HG03025 (cell line): ENCODE data around the gene CLINT1.
"Not testable (repeated sequence)": the region's sequence is repeated elsewhere in the genome, so short reads cannot be mapped to it uniquely, and the experiment has no call there.

Experiments used
- ATAC-seq: cut with Tn5 transposase; IDR thresholded peaks from one replicate; pipeline ENCODE4 v1.9.1; 2021; ENCODE audit warnings: mild to moderate bottlenecking, moderate library complexity; ENCODE audit not compliant: unreplicated experiment, low FRiP score

Gene CLINT1

DNA sequence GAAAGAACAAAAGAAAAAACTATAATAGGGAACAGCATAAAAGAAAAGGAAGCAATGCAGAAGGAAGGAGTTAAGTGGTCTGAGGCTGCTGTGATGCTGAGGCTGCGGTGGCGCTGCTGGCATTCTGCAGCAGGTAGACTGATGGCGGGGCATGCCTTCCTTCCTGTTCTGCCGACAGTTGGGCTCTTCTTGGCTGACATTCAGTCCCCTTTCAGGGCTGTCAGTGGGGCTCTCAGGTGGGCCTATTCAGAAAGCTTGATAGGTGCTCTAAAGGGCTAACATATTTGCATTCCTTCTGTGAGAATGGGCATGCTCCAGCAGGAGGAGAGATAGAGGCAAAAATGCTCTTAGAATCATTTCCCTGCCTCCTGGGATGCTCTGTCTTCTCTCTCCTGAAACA is 5.1 kb upstream of the CLINT1 start:
- no peak for ATAC-seq

DNA sequence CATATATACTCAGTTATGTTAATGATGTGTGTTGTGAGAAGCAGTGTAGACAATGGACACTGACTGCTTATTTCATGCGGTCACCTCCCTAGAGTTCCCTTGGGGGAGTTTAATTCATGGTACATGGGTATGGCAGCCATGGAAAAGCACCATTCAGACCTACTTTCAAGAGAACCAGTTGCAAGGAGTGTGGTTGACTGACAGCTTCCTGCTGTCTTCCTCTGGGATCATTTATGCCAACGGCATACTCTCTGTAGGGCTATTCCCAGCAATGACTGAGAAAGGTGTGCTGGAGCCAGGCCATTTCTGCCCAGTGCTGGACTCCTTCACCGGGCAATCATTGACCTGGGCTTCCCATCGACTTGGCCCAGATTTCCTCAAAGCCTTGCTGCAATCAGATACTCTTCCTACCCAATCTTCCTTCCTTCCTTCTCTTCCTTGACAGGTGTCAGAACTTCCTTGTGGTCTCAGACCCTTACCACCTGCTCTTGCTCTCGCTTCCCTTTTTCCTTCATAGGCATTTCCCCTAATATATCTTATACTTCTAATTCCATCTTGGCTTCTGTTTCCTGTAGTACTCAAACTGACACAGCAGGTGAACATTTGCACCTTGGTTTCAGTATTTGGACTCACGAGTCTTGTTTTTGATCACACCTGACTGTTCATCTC is 3.4 kb upstream of the CLINT1 start:
- ATAC-seq = no peak

DNA sequence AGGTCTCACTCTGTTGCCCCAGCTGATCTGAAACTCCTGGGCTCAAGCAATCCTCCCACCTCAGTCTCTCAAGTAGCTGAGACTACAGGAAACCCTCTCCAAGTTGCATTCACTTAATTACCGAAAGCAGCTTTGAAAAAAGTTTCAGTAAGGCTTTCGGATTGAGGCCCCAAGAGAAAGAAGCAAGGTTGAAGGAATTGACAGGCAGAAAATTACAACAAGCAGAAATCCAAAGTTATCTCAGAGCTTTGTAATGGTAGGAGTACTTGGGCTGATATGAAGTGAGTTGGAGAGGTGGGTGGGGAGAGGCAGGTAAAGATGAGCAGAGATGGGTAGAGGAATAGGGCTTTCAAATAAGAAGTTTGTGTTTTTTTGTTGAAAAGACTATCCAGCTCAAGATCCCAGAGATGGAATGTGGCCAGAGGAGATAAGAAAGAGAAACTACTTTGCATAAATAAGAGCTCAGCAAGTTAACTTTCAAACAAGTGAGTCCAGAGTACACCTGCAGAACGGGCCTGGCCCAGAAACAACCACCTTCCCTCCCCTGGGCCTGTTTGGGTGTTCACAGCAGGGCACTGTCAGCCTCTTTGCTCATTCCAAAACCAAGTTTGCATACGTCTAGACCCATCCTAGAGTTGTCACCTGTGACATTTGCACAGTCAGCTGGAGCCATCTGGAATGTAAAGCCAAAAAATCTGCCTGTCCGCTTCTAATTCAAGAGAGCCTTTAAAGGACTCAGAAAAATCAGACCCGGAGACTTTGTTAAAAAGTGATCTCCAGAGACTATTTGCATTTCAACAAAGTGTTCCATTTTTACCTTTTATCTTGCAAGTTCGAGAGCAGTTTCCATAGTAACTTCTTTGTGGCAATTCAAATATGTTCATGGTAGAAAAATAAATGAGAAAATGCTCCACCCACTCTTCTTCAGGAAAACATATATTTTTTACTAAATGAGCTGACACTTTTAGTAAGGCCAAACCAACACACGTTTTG is 2.2 kb upstream of the CLINT1 start:
- peak; percentile 70 for ATAC-seq

DNA sequence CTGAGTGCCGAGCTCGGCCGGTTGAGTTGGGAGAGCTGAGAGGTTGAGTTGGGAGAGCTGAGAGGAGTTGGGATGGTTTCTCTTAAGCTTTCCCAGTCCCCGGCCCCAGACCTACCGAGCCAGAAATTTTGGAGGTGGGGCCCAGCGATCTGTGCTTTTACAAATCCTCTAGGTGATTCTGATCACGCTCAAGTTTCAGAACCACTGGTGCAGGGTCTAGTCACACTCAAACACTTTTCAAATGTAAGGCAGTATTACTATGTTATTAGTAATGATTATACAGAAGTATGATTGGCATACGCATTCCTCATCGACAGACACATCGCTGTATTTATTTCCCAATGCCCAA is 256 bp upstream of the CLINT1 start:
- no peak for ATAC-seq

DNA sequence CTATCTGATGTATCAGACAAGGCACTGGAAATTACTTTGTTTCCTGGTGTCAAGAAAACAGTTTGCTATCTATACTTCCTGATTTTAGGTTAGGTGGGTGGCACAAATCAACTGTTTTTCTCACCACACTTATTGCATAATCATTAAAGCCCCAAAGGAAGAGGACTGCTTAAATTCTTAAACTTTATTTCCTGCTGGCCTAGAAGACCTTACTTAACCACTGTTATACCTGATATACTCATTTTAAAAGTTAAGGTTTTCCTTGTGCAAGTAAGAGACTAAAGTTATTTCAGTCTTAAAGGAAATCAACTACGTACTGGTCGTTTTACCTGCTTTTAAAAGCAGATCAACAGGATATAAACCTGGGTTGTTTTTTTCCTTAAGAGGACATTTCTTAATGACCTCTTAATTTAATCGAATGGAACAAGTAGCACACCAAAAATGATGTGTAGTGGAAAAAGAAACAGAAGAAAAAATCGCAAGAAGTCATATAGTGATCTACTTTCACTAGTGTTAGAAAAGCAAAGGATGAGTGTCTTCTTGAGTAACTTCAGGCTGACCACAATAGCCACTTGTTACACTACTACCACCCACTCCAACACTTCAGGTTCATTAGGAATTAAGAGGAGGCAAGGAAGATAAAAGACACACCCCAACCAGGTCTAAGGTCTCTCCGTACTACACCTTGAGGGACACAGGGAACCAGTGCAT is 974 bp downstream of the CLINT1 start:
- no peak for ATAC-seq

DNA sequence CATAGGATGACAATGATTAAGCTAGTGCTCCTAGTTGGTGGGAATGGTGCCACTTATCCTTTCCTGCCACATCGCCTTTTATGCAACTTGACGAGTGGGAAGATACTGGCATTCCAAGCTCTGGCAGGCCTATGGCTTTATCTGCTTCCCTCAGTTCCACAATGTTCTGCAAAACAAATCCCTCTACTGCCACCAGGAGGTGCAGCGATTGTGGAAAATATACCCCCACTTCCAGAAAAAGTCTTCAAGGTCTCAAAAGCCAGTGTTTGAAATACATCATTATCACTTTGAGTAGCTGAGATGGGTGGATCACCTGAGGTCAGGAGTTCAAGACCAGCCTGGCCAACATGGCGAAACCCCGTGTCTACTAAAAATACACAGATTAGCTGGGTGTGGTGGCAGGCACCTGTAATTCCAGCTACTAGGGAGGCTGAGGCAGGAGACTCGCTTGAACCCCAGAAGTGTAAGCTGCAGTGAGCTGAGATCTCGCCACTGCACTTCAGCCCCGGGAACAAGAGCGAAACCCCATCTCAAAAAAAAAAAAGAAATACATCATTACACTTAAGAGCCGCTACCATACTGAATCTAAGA is 3.4 kb downstream of the CLINT1 start:
- ATAC-seq = no peak

DNA sequence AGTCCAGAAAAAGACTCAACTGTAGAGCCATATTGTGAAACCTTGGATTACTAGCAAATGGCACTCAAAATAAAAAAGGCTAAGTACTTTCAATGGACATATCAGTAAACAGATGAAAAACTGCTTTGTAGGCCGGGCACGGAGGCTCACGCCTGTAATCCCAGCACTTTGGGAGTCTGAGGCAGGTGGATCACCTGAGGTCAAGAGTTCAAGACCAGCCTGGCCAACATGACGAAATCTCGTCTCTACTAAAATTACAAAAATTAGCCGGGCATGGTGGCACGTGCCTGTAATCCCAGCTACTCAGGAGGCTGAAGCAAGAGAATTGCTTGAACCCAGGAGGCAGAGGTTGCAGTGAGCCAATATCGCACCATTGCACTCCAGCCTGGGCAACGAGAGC is 5.6 kb downstream of the CLINT1 start:
- ATAC-seq = not testable (repeated sequence)

DNA sequence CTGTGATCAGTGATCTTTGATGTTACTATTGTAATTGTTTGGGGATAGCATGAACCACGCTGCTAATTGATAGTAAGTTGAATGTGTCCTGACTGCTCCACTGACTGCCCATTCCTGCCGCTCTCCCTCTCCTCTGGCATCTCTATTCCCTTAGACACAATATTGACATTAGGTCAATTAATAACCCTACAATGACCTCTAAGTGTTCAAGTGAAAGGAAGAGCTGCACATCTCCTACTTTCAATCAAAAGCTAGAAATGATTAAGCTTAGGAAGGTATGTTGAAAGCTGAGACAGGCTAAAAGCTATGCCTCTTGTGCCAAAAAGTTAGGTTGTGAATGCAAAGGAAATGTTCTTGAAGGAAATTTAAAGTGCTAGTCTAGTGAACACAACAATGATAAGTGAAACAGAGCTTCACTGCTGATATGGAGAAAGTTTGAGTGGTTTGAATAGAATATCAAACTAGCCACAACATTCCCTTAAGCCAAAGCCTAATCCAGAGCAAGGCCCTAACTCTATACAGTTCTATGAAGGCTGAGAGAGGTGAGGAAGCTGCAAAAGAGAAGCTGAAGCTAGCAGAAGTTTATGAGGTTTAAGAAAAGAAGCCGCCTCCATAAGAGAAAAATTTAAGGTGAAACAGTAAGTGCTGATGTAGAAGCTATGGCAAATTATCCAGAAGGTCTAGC is 12.9 kb downstream of the CLINT1 start:
- ATAC-seq = no peak

DNA sequence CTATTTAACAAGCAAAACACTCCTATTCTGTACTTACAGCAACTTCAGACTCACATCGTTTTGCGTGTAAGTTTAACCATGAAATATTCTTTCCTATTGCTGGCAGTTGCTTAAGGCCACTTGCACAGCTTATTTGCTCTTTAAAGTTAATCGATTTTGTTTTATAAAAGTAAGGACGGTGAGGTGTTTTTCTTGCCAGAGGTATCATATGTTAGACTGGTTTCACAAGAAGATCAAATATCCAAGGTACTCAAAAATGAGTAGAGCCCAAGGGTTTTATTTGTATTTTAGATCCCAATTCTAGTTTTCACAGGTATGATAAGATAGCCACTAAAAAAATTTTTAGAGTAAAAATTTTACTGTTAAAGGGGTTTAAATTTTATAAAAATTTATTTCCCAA is 16.2 kb downstream of the CLINT1 start:
- ATAC-seq = no peak

DNA sequence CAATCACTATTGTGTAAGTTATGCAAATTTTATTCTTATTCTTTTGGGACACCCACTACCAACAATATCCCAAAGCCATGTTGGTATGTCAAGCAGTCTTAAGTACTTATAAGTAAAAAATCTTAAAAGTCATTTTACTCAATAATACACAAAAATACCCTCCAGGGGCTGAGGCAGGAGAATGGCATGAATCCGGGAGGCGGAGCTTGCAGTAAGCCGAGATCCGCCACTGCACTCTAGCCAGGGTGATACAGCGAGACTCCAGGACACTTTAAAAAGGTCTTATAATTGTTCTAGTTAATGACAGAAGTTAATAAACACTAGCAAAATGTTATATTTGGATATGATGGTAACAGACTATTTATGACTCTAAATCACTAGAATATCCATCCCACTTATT is 16.8 kb downstream of the CLINT1 start:
- no peak for ATAC-seq

DNA sequence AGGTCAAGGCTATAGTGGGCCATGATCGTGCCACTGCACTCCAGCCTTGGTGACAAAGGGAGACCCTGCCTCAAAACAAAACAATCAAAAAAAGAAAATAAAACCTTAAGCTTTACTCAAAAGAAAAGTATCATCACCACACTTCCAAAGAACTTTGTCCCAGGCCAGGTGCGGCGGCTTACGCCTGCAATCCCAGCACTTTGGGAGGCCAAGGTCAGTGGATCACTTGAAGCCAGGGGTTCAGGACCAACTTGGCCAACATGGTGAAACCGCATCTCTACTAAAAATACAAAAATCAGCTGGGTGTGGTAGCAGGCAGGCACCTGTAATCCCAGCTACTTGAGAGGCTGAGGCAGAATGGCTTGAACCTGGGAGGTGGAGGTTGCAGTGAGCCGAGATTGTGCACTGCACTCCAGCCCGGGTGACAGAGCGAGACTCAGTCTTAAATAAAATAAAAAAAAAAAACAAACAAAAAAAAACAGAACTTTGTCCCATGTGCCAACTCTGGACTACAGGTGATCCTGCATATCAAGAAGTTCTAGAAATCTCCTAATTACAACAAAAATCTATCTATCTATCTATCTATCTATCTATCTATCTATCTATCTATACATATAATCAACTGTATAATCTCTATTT is 19.7 kb downstream of the CLINT1 start:
- no peak for ATAC-seq

DNA sequence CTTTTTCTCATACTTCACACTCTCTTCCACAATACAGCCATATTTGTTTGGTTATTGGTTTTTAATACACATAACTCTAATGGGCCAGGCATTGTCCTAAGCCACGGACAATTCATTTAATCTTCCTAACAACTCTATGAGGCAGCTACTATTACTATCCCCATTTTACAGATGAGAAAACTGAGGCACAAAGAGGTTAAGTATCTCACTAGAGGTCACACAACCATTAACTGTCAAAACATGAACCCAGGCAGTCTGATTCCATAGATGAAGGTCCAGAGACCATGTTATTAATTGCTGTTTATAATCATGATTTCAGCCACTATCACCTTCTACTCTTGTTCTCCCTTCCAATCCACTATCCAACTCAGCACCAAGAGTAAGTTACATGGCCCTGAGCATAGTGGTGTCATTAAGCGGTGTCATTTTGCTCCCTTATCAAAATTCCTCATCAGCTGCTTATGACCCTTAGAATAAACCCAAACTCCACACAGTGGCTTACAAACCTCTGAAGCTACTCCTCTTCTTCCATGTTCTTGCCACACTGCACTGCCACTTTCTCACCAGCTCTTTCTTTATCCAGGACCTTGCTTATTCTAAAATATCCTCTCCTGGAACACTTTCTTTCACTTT is 22.7 kb downstream of the CLINT1 start:
- ATAC-seq = no peak

DNA sequence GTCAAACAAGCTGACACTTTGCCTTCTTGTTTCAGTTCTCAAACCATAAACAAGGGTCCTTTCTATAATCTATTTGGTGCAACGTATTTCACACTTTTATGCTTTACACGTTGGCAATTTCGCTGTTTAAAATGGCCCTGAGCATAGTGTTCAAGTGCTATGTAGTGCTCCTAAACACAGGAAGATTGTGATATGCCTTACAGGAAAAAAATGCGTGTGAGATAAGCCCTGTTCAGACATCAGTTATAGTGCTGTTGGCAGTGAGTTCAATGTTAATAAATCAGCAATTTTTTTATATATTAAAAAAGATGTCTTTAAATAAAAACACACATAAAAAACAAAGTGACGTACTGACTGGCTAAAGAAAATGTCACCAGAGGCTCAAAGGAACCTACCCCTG is 23.9 kb downstream of the CLINT1 start:
- ATAC-seq = no peak

DNA sequence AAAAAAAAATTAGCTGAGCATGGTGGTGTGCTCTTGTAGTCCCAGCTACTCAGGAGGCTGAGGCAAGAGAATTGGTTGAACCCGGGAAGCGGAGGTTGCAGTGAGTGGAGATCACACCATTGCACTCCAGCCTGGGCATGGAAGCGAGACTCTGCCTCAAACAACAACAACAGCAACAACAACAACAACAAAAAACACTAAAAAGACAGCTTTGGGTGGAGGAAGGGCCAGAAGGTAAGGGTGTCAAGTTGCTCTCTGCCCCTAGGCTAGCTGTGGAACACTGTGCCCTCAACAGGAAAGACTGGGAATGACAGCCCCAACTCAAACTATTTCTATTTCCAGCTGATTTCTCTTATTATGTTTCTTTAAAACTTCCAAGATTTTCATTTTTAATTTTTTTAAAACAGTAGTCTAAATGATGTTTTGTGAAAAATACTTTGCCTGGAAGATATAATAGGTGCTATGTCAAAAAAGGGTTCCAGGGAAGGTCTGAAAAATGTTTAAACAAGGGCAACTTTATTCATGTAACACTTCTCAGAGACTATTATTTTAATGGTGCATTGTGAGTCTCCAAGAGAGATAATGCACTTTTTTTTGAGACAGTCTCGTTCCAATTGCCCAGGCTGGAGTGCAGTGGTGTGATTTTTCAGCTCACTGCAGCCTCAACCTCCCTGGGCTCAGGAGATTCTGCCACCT is 29.9 kb downstream of the CLINT1 start:
- no peak for ATAC-seq

DNA sequence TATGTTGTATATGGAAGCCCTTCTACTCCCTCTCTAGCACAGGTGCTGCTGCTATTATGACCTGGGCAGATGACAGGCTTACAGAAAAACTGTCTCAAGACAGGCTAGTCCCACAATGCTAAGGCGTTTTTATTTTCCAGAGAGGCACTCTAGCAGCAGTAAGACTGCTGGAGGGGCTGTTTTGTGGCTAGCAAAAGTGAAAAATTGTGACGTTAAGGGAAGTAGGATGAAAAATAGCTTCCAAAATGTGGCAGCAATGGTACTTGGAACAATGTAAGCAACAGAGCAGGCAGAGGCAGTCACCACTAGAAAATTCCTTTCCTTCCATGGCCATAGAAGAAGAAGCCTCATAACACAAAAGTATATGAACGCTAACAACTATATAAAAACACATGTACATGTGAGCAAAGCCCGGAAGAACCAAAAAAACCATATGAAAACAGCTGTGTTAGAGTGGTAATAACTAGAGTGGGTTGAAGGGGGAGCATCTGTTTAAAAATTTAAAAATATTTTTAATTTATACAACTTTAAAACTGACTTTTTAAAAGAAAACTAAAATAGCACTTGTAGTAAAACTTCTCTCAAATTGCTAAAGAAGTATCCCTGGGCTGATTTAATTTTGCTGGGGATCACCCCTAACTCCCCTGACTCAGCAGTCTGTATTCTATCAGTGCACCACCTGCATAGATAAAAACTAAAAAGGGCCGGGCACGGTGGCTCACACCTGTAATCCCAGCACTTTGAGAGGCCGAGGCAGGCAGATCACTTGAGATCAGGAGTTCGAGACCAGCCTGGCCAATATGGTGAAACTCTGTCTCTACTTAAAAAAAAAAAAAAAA is 30.6 kb downstream of the CLINT1 start:
- ATAC-seq = no peak

DNA sequence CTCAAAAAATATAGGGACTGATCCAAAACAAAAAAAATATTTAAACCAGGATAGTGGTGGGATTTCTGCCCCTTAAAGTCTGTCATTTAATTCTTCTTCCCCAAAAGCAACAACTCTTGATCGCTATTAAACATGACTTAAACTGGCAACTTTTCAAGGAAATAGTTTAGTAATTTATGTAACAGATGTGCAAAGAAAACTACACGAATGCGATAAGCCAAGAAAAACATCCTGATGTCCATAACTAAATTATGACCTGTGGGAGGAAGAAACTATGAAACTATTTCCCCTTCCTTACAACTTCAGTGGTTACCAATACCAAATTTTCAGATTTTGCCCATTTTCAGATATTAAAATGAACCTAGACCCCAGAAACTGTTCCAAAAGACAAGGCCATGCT is 31.5 kb downstream of the CLINT1 start:
- no peak for ATAC-seq

DNA sequence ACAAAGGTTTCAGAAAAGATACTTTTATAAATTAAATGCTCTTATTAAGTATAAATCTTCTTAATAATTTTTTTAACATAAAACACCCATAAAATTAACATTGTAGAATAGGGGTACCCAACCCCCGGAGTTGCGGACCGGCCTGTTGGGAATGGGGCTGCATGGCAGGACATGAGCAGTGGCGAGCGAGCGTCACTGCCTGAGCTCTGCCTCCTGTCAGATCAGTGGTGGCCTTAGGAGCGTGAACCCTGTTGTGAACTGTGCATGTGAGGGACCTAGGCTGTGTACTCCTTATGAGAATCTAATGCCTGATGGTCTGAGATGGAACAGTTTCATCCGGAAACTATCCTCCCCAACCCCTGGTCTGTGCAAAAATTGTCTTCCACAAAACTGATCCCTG is 35.3 kb downstream of the CLINT1 start:
- no peak for ATAC-seq
